ENCODE results near the gene BPGM.

The BPGM gene

DNA sequence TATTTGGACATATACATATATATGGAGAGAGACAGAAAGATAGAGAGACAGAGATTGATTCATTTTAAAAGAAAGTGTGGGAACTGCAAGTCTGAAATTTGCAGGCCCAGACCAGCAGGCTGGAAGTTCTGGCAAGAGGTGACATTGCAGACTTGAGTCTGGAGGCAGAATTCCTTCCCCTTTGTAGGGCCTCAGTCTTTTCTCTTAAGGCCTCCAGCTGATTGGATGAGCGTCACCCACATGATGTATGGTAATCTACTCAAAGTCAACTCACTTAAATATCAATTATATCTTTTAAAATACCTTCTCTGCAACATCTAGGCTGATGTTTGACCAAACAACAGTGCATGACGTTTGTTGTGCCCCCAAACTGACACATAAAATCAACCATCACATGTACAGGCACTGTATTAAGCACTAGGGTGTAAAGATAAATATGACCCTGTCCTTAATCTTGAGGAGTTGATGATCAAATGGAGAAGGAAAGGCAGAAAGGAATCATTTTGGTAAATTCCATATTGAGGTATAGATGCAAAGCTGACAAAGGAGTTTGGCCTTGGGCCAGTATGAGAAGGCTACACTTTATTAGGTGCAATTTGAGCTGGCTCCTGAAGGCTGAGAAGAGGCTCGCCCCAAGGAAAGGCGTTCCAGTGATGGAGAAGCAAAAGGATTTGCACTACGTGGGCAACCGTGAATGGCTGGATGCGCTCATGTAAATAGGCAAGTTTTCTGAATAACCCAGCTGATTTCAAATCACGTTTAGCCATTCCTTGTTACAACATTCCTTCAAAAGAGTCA, 52.6 kb downstream of the BPGM start:
- no peak for DNase-seq

DNA sequence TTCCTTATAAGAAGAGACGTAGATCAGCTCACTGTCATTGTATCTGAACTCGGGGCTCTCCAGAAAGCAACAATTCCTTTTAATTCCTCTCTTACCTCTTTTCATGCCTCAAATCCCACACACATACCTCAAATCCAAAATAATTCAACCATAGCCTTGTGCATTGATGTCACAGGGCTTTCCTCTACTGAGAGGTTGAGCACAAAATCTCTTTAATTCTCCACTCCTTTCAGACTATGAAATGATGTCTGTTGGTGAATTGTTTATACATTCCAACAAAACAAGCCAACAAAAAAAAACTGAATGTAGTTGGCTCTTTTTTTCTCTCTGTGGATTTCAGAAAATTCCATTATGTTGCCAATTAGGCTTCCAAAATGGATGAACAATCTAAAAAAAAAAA, 53.2 kb downstream of the BPGM start:
- no peak for DNase-seq

DNA sequence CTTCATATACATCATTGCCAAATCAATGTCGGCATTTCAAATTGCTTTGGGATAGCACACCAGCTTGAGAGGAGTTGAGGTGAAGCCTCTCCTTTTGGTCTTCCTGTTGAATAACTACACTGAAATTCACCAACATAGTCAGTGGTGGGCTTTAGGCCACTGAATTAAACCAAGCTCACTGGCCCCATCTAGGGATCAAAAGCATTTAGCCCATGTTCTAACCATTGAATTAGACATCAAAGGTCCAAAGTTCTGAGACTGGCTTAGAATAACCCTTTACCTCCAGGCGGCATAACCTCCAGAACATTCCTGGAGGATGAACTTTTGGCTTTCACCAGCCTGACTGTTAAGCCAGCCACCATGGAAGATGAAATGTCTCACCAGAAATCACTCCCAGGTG, 54.6 kb downstream of the BPGM start:
- no peak for DNase-seq

DNA sequence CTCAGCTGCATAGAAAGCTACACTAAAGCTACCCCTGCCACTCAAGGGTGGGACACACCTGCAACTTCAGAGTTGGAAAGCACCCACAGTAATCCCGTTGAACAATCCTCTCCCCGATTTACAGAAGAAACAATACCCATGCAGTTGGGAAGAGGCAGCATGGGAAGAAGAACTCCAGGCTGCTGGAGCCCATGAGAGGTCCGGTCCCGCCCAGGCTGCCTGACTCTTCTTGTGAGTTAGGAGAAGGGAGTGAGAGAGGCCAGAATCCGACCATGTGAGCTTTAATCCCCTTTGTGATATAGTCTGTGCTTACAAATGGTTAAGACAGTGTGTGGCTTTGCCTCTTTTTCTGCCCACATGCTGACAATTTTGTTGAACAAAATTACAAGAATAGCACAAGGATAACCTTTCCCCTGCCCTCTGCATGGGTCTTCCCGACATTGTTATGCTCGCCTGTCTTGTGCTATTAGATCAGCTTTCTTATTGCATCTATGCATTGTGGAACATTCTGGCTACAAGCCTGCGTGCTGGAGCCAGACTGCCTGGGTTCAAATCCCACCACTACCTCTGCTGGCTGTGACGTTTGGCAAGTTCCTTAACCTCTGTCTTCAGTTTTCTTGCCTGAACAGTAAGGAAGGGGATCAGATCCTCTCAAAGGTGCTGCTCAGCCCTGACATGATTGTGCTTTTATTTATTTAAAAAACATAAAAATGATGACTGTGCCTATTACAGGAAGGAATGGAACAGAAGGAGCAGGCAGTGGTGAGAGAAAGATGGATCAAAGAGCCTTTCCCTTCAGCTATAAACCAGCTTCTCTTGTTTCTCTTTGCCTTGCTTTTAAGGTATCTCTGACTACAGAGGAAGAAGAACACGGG, 56.0 kb downstream of the BPGM start:
- DNase-seq: no peak

DNA sequence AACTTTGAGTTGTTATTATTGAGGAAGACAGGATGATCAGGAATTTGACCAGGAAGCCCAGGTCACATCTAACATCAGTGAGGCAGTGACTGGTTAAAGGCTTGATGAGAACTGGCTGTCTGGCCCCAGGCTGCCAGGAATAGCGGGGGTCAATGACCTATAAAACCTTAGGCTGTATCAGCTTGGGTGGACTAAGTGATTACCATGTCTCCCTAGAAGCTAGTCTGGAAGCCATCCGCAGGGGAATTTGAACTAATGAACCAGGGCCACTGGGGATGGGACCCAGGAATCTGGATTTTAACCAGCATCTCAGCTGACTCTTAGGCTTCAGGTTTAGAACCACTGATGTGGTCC, 56.6 kb downstream of the BPGM start:
- no peak for DNase-seq

DNA sequence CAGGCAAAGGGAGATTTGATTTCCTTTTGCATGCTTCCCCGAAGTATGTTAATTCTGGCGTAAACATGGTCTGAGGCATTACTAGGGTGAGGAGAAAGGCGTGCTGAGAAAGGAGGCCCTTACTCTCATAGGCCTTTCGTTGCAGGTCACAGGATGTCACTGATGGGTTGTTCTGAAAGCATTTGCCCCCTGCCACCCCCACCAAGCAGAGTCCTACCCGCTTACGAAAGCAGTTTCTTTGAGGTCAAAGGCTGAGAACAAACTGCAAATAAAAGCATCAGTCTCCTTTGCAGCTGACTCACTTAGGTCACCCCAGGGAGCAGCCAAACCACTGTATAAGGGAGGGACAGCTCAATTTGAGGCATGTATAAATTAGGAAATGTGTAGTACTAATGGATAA, 57.1 kb downstream of the BPGM start:
- DNase-seq: no peak

DNA sequence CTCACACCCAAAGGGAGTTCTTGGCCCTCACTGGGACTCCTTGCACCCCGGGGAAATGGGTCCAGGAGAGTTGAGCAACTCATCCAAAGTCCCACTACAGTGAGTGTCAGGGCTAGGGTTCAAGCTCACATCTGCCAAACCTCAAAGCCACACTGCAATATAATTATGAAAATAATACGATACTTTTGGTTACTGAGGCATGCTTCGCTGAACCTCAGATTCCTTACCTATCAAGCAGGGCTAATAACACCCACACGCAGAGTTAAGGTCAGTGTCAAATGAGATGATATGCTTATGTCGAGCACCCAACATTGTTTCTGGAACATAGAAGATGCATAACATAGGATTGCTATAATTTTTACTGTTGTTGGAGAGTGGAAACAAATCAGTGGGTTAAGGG, 58.2 kb downstream of the BPGM start:
- DNase-seq: no peak

DNA sequence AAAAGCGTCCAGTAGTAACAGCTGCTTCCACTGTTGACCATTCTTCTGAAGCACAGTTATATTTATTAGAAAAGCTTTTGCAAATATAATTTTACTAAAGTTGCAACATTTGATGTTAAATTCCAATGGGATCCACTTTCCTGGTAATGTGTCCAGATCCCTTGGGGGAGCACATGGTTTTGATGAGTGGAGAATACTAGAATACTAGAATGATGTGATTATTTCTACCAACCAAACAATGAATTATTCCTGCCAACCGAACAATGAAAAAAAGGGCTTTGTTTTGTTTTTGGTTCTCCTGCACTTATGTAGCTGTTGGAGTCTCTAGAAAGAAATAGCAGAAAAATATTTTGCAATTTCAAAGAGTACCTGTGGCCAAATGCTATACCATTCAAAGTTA, 59.1 kb downstream of the BPGM start:
- no peak for DNase-seq

DNA sequence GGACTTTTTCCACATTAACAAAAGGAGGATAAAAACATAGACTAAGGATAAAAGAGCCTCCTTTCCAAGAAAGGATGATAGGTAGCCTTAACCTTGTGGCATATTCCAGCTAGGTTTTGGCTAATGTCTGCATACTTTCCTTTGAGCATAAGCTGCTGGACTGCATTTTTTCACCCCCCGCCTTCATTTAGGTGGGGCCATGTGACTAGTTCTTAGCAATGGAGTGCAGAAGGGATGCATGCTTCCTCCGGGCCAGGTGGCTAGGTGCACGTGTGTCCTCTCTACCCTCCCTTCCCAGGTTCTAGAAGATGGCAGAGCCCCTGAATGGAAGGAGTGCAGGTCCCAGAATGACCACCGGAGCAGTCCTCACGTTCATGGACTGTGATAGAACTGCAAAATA, 59.8 kb downstream of the BPGM start:
- no peak for DNase-seq

DNA sequence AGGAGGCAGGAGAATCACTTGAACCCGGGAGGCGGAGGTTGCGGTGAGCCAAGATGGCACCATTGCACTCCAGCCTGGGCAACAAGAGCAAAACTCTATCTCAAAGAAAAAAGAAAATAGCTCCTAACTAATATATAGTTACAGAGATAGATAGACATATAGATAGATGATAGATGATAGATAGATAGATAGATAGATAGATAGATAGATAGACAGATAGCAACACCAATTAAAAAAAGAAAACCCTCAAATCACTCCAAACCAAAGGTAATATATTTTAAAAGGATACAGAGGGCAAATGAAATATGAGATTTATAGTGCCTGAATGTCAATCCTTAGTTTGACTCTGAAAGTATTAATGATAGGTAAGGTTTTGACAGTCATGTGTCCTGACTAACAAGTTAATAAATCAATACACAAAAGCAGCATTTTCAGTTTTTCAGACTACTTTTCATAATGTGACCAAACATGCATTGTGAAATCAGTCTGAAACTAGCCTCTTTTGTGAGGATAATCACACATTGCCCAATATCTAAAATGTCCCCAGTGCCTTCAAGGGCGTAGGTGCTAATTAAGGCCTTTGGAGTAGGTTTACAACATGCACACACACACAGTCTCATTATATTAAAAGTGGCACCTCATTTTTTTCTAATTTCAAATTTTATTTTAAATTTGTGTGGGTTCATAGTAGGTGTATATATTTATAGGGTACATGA, 61.2 kb downstream of the BPGM start:
- DNase-seq: no peak

DNA sequence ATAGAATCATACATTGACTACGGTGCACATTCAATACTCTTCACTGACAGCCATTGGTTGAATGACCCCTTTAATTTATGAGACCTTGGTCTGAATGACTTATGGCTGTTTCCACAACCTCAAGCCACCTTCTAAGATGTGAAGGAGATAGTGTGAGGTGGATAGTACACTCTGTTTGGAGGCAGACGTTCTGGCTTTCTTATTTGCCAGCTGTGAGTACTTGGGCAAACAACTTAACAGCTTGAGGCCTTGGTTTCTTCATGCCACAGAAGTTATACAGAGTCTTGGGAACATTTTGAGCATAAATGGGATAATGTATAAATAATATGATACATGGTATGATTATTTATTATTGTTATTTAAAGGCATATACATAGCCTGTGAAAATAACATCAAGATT, 62.0 kb downstream of the BPGM start:
- DNase-seq: no peak

DNA sequence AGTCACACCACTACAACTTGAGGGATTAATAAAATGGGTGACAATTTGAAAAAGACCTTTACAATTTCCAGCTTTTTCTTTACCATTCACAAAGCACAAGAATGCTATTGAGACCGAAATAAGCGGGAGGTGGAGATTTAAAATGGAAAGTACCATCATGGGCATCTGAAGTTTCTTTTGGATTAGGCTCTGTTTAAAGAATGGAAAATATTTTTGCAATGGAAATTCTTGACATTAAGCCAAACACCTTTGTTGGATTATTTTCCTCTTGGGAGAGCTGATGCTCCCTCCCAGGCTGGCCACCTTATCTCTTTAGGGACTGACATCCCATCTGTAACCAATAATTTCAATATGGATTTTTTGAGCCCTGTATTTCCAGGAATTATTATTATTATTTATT, 62.5 kb downstream of the BPGM start:
- no peak for DNase-seq

DNA sequence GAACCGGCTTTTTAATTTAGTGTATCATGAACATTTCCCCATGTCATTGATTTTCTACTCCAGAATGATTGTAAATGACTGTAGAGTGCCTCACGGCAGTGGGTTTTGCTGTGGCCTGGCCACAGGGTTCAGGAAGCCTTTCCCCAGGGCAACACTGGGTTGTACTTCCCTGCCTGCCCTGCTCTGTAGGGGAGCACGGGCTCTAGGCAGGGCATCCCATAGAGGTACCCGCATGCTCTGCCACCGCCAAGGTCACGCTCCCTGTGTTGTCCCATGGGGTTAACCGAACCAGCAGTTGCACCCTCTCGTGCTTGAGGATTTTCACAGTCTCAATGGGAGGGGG, 63.8 kb downstream of the BPGM start:
- no peak for DNase-seq

DNA sequence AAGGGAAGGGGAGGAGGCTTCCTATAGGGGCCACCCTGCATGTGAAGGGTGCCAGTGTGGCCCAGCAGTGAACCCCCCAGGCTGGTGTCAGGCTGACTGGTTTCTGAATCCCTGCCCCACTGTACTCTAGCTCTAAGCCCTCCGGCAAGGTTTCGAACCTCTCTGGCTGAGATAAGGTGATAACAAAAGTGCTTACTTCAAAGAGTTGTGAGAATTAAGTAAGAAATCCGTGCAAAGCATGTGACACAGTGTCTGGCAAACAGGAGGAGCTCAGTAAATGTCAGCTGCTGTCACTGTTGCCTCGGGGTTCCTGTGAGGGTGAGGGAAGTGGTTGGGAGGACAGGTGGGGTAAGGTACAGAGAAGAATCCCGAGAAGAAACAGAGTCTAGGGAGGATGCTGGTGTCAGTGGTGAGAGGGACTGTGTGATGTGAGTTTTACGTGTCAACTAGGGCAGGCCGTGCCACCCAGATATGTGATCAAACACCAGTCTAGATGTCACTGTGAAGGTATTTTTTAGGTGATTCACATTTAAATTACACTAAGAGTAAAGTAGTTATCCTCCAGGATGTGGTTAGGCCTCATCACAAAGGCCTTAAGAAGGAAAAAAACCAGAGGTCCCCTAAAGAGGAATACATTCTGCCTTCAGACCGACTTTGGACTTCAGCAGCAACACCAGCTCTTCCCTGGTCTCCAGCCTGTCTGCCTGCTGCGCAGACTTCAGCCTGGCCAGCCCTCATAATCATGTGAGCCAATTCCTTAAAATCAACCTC, 64.4 kb downstream of the BPGM start:
- DNase-seq: no peak

DNA sequence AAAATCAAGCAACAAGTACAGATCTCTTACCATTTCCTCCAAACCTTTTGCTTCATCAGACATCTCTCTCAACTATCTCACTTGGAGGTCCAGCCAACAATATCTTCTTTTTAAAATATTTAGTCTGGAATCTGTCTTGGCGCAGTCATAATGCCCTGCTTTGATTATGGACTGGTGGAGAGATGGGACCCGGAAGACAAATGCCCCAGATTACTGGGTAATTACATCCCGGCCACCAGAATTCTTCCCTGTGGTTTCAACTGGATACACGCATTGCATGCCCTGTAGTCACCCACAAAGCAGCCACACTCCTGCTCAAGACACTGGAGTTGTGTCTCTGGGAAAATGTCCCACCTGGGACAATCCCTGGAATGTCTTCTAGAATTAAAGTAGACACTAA, 65.5 kb downstream of the BPGM start:
- DNase-seq: no peak

DNA sequence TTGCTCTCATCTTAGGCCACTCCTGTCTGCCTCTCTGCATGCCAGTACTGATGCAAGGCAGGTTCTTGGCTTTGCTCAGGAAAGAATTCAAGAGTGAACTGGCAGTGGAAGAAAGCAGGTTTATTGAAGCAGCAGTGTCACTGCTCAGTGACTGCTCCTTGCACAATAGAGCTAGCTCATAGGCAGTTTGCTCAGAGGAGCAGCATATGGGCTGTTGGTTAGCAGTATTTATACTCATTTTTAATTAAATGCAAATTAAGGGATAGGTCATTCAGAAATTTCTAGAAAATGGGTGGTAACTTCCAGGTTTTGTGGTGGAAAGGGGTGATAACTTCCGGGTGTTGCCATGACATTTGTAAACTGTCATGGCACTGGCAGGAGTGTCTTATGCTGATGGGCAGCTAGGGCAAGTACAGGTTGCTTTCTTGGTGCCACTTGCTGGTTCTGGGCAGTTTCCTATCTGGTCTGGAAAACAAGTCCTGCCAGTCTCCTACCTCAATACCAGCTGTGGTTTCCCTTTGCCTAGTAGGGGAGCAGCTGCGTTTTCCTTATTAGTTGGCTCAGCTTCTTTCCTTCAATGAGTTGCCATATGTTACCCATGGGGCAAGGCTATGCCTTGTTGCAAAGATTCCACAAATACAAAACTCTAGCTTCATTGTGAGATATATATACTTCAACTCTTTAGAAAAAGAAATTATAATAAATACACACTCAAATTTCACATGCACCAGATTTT, 68.0 kb downstream of the BPGM start:
- no peak for DNase-seq

DNA sequence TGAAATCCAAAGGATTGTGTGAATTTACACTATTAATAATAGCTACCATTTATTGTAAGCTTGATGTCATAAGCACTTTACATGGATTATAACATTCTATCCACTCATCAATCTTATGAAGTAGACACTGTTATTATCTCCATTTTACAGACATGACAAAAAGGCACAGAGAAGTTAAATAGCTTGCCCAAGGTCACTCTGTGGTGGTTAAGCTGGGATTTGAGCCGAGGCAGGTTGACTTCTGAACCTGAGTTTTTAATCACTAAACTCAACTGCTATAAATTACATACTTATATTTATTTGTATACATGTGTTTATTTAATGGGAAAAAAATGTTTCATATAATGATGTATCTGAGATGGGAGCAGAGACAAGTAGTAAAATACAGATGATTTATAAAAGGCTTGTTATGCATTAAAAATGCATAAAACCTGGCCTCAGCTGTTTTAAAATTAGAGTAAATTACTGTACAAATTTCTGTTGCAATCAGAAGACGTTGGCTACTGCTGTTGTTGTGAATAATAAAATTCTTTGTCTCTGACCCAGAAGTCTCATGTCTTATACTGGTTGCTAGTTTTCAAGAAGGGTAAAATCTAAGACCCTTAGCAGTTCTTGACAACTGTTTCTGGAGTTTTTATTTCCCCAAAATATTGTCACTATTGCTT, 71.7 kb downstream of the BPGM start:
- no peak for DNase-seq

DNA sequence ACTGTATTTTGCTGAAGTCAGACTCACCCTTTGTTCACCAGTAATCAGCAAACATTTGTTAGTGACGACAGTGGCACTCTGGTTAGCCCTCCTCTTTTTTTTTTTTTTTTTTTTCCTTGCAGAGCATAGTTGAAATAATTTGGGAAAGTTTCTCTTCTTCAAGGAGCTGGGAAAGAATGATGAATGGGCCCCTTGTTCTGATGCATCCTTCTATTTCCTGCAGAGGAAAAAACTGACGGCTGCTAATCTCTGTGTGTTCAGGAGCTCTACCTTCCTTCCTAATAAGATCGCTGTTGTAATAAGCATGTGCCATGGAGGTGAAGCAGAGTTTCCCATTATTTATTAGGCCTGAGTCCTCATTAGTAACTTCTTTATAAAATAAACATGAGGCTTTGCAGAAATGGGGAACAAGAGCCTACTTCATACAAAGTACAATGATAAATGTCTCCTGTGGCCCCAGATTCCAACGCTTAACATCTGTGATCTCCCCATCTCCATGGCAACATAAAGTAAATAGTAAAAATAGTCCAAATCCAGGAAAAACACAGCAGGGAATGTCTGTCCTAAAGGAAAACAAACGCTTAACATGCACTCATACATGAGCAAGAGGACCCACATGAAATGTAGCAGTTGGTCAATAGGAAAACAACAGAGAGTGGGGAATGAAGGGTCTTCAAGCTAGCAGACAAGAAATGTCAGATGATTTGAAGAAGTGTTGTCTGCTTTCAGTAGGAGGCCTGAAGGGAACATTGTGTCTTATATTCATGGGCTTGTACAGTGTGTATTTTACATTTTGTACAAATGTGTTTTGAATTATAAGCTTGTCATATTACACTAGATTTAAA, 73.7 kb downstream of the BPGM start:
- no peak for DNase-seq

DNA sequence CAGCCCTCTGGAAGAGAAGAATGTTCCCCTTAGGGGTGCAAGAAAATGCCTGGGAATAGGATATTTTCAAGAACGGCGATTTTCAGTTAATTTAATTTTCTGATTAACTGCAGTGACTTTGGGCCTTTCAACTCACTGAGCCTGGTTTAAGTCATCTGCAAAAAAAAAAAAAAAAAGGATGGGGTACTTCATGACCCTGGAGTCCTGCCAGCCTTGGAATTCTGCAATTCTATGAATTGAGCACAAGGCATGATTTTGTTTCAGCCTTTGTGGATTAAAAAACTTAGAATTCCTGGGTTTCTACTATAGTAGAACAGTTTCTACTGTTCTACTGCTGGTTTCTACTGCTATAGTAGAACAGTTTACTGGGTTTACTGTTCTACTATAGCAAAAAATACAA, 74.5 kb downstream of the BPGM start:
- no peak for DNase-seq

DNA sequence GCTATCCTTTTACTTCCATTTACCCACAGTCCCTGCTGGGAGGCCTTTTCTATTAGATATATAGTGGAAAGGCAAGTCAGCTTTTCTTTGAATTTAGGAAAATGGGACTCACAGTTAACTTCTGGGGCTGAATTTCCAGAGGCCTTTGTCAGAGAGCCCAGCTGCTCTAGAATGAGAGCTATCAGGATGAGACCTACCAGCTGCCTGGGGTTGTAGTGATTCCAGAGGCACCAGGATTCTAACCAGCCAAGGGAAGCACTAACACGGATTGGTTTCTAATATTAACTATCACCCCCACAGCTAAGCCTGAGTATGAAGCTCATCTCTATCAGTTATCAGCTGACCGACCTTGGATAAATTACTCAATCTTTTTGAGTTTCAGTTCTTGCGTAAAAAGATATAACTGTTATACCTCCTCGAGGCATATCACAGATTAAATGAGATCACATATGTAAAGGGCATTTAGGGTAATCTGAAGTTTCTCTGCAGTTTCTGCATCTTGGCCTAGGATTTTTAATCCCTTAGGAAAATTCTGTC, 76.2 kb downstream of the BPGM start:
- DNase-seq: no peak

DNA sequence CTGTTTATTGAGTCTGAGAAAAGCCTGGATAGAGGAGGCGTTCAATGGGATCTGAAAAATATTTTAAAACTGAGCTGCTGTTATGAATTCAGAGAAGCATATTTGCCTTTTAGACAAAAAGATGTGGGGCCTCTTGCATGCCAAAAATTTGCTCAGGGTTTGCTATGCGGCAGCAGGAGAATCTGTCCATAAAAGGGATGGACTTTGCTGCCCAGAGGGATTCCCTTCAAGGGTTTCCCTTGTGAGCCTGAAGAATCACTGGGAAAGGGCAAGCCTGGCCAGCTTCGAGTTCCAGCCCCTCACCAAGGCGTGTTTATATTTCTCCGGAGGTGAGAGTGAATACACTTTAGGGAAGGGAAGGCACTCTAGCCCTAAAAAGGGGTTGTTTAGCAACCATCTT, 77.2 kb downstream of the BPGM start:
- DNase-seq: no peak
